ENCODE data around the gene CDC42EP1.

CDC42EP1 gene

GRCh38 chr22:37561212-37562048, 1.1 kb downstream of the CDC42EP1 start:
- DNase-seq: peak; percentile 75 to 77

DNA sequence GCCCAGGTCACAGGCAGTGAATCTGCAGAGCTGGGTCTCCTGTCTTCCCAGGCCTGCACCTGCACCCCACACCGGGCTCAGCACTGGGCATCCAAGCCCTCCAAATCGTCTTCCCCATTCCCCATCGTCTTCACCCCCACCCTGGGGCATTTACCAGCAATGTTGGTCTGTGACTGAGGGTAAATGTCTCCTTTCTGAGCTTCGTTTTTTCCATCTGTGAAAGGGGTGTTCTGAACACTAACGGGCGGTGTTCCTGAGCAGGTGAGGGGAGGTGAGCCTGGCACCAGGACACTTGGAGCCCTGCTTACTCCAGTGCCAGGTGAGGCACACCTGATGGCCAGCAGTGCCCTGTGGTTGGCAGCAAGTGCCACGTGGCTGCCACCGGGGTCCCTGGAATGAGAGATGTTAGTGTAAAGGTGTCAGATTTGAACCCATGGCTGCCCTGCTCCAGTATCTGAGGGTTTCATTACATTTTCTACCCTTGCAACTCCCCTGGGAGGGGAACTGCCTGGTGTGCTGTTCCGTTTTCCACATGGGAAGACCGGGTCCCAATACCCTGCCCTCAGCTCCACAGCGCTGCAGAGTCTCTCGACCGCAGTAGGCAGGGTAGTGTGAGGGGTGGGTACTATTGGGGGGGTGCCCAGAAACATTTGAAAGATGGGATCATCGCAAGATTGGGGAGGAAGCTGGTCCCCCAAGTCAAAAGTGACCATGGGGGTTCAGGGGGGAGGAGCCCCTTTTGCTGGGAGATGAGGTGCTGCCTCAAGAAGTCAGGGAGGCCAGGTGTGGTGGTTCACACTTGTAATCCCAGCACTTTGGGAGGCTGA, 2.0 kb downstream of the CDC42EP1 start:
- DNase-seq: no peak

DNA sequence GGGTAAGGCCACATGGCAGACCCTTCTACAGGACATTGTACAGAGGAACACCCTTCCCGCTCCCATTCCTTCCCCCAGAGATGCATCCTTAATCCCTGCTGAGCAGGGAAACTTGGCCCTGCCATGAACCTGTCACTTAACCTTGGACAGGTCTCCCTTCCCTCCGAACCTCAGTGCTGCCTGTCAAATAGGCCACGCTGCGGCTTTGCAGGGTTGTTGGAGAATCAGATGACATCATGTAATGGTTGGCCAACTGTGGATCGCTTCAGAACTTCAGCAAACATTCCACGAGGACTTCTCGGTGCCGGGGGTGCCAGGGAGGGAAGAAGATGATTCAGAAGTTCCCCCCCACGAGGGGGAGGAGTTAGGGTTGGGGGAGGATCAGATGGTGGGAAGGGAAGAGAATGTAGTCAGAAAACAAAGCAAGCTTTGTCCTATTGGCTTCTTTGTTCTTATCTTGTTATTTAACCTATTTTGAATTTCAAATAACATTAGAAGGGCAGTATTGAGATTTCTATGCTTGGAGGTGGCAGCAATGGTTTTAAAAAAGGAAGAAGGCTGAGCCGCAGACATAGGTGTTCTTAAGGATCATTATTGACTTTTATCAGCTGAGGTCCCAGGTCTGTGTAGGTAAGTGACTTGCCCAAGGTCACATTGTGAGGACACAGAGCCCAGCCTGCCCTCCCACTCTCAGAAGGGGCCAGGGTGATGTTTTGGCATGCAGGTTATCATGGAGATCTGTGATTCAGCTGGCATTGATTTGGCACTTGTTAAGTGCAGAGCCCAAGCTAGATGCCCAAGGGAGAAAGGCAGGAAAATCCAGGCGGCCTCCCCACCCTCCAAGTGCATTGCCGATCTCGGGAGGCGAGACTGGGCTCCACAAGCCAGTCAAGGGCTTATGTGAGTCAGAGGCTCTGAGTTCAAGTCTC, 3.1 kb downstream of the CDC42EP1 start:
- DNase-seq: no peak

DNA sequence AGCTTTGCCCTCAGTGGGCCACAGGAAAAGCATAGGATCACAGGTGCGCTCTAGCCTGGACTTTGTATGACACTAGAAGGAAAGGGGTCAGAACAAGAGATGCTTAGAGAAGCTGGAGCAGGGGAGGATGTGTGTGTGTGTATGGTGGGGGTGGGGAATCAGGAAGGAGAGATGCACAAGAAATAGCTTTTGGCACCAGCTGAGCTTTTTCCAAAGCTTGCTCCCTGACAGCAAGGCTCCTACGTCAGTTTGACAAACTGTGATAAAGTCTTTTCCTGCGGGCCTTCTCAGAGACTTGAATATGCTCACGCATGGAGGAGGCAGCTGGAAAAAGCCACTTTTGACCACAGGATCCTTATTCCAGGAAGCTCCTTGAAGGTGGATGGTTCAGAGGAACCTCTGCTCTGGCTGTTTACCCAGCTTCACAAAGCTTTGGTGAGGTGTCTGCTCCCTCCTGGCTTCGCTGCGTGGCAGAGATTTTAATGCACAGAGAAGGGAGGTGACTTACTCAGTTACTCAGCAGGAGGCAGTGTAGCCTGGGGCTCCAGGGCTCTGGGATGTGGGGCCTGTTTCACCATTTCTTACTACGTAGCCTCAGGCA, 3.9 kb downstream of the CDC42EP1 start:
- DNase-seq: no peak

DNA sequence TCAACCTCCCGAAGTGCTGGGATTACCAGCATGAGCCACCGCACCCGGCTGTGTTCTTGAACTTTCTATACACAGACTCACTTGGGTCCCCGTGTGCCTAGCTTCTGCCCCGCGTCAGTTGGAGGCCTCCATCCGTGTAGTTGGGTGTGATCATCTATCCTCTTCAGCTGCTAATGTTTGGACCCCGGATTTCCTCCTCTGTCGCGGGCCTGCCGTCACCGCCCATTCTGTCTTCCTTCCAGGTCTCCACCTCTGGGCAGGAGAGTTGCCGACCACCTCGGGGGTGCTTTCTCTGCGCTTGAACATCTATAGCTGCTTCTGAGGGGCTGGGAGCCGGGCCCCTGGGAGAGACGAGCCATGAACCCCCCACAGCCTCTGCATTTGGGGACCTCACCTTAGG, 5.5 kb downstream of the CDC42EP1 start:
- DNase-seq: no peak

GRCh38 chr22:37566329-37566837, 6.1 kb downstream of the CDC42EP1 start:
- peak; percentile 48 to 56 for DNase-seq

GRCh38 chr22:37566903-37567798, 6.9 kb downstream of the CDC42EP1 start:
- DNase-seq: peak; percentile 91 to 92

- no peak for DNase-seq
These were observed 7.7 kb downstream of the CDC42EP1 start for GRCh38 chr22:37568012-37568411.

GRCh38 chr22:37568448-37569008, 8.2 kb downstream of the CDC42EP1 start:
- DNase-seq: no peak

DNA sequence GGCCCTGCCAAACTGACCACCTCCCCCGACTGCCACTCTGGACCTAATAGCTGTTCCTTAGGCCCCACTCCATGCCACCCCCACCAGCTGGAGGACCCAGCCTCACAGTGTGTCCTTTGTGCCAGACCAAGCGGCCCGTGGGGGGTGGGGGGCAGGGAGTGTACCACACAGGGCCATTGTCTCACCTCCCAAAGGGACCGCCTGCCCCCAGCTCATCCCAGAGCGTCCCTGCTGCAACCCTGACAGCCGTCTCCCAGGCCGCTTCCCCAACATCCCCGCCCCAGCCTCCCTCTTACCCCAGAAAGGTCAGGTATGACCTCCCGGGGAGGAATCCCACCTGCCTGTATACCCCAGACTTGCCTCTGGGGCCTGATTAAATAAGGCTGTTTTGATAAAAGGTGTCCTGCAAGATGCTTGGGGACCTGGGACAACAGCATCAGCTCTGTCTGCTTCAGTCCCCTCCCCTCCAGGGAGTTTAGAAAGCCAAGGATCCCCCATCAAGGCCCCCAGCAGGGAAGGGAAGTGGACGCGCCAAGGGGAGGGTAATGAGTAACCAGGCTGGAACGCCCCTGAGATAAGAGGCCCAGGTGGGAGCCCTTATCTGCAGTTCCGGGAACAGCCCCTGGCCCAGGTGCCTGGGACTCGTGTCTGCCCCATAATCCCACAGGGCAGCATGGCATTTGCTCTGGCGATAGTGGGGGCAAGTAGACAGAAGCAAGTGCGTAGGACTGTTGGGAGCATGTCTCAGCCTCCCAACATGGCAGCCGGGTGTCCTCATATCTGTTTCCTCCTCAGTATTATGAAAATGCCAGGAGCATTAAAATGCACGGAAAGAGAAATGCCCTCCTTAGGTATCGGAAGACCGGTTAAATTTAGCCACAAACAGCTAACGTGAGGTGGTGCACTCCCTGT, 9.0 kb downstream of the CDC42EP1 start:
- DNase-seq: no peak

GRCh38 chr22:37569921-37570660, 9.8 kb downstream of the CDC42EP1 start:
- DNase-seq: no peak

DNA sequence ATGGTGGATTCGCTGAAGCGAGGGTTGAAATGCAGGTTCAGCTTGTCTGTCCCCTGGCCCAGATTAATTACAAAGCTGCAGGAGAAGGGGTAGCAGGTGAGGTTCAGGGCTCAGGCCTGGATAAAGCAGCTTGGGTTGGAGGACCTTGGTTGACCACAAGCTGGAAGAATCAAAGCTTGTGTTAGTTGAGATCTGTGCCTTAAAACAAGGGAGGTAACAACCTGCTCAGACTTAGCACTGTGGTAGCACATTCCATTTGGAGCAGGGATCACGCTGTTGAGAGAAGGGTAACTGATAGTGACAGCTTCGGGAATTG, 10.3 kb downstream of the CDC42EP1 start:
- DNase-seq: no peak

DNA sequence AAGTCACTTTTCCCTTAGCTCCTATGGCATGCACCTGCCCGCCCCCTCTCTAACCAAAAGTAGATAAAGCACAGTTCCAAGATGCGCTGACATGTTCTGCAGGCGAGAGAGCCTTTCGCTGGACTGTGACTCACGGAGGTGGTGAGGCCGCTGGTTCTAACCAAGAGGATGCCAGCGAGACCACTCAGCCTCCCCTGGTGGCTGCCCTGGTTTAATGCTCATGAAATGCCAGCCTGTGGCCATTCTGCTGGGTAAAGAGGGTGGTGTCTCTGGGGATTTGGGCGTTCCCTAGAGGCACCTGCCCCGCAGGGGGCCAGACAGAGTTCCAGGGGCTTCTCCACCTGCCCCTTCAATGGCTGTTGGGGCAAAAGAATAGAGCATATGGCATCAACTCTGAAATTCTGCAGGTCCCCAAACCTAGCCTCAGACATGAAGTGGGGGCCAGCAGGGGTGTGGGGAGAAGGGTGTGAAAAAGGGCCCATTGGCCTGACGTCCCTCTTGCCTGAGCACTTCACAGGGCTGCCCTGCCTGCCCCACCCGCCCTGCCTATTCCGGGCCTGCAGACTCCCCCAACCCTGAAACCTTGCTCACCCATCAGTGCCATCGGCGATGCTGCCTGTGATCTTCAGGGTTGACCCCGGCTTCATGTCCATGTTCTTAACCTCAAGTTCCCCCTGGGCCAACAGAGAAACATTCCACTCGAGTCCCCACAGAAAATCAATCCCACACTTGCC, 11.1 kb downstream of the CDC42EP1 start:
- no peak for DNase-seq

GRCh38 chr22:37571992-37572373, 11.7 kb downstream of the CDC42EP1 start:
- DNase-seq: no peak

- no peak for DNase-seq
These were observed 15.3 kb downstream of the CDC42EP1 start for GRCh38 chr22:37575490-37576003.

DNA sequence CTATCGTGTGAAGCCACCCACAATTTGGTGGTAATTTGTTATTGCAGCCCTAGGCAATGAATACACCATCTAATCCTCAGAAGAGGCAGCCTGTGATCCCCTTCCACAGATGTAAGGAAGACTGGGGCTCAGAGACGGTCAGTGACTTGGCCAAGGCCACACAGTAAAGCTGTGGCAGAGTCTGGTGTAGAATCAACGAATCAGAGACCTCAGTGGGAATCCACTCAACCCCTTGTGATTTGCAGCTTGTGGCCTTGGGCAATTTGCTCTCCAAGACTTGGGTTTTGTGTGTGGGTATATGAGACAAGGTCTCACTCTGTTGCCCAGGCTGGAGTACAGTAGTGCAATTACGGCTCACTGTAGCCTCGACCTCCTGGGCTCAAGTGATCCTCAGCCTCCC, 17.7 kb downstream of the CDC42EP1 start:
- DNase-seq: no peak

GRCh38 chr22:37581504-37581903, 21.2 kb downstream of the CDC42EP1 start:
- DNase-seq: no peak

DNA sequence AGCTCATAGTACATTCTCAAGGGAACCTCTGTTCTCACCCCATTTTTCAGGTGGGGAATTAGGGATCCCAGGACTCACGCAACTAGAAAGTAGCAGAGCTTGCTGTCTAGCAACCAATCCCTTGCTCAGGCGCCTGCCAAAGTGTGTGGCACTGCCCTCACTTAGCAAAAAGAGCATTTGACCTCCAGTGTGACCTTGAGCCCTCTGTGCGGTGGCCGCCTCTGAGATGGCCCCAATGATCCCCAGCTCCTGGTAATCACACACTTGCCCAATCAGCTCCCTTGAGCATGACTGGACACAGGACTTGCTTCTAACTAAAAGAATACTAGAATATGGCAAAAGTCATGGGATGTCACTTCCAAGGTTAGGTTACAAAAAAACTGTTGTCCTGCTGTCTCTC, 22.2 kb downstream of the CDC42EP1 start:
- no peak for DNase-seq
